OCI-LY3 (cell line): ENCODE measurements around the gene CHCHD5.
A peak's percentile ranks its signal among the peaks of the same experiment; 100 is the strongest.

ENCODE experiments used
- H2AFZ ChIP-seq: fragments of 200-600, 300-600 bp; shearing (Covaris generic); 2 replicates; pipeline ENCODE4 v1.6.0; 2014; ENCODE audit warnings: antibody characterized with exemption, low read depth, low read length
- H3K27ac ChIP-seq: fragments of 200-600, 300-600 bp; sonication (generic); 2 replicates; pipeline ENCODE4 v1.5.1; 2014; ENCODE audit warnings: mild to moderate bottlenecking, low read length, moderate library complexity, mixed read lengths
- H3K27me3 ChIP-seq: fragments of 200-600, 300-600 bp; sonication (generic); 2 replicates; pipeline ENCODE4 v1.6.1; 2014; ENCODE audit warnings: low read depth, low read length, mixed read lengths
- H3K36me3 ChIP-seq: fragments of 200-600, 300-600 bp; sonication (generic); replicated peaks from 2 replicates; pipeline ENCODE3; 2014; ENCODE audit warnings: low read depth, low read length, mixed read lengths
- H3K4me1 ChIP-seq: fragments of 300-600, 200-600 bp; sonication (generic); 2 replicates; pipeline ENCODE4 v1.6.1; 2014; ENCODE audit warnings: low read length, mixed read lengths
- H3K4me2 ChIP-seq: fragments of 200-600, 300-600 bp; sonication (generic); 2 replicates; pipeline ENCODE4 v1.6.1; 2014; ENCODE audit warnings: low read length, mixed read lengths
- H3K4me3 ChIP-seq: fragments of 300-600, 200-600 bp; sonication (generic); 2 replicates; pipeline ENCODE4 v1.5.1; 2014; ENCODE audit warnings: antibody characterized with exemption, mild to moderate bottlenecking, low read length, moderate library complexity
- H3K79me2 ChIP-seq: fragments of 300-600, 200-600 bp; shearing (Covaris generic); 2 replicates; pipeline ENCODE4 v1.6.1; 2014; ENCODE audit warnings: mild to moderate bottlenecking, low read length, mixed read lengths
- H3K9ac ChIP-seq: fragments of 300-600, 200-600 bp; shearing (Covaris generic); 2 replicates; pipeline ENCODE4 v1.6.0; 2014; ENCODE audit warnings: mild to moderate bottlenecking, low read length, moderate library complexity
- H3K9me3 ChIP-seq: fragments of 200-600, 300-600 bp; shearing (Covaris generic); 2 replicates; pipeline ENCODE4 v1.6.1; 2014; ENCODE audit warnings: low read length, mixed read lengths; ENCODE audit not compliant: insufficient read depth
- H4K20me1 ChIP-seq: fragments of 200-600, 300-600 bp; sonication (generic); 2 replicates; pipeline ENCODE4 v1.6.1; 2016; ENCODE audit warnings: low read length, mixed read lengths; ENCODE audit not compliant: insufficient read depth
- CTCF ChIP-seq: fragments of 200-600, 300-600 bp; sonication (generic); IDR thresholded peaks from 2 replicates; pipeline ENCODE4 v1.5.1; 2014; ENCODE audit warnings: antibody characterized with exemption, low read length, low read depth
- EZH2phosphoT487 ChIP-seq: fragments of 200-600 bp; shearing (Covaris generic); IDR thresholded peaks from 2 replicates; pipeline ENCODE4 v1.6.1; 2018; ENCODE audit warnings: antibody characterized with exemption, mixed run types, low read depth

CHCHD5 gene

GRCh38 chr2:112625474-112626114 lies 41.2 kb downstream of the CHCHD5 start:
- Histone ChIP-seq H3K4me1 (peaks cover 21% of the 10 kb centered on the region), H3K9ac (0 out of 2 replicates have a peak overlapping the region, but pooled peaks have one; percentile 43), H3K27me3 (peaks cover 16% of the 10 kb centered on the region), H3K79me2 (no peaks in the 10 kb centered on the region), H3K4me2 (peak overlapping the region; percentile 90; the same call in 1 of the 2 replicates), H2AFZ (peak overlapping the region; percentile 2; the same call in 1 of the 2 replicates), H3K9me3 (no peaks in the 10 kb centered on the region), H3K36me3 (no peaks in the 10 kb centered on the region), H3K27ac (no peak overlapping the region), H4K20me1 (no peaks in the 10 kb centered on the region), H3K4me3 (no peak overlapping the region)
- no peak for TF ChIP-seq CTCF
- TF ChIP-seq EZH2phosphoT487 = no peak

- no peaks in the 10 kb centered on the region for H3K9me3 ChIP-seq
- H3K27me3 ChIP-seq = peaks cover 23% of the 10 kb centered on the region
- peak; percentile 98 for TF ChIP-seq CTCF
- no peak for TF ChIP-seq EZH2phosphoT487
- no peaks in the 10 kb centered on the region for H4K20me1 ChIP-seq
- H2AFZ ChIP-seq = peak overlapping the region; percentile 55
- H3K79me2 ChIP-seq = no peaks in the 10 kb centered on the region
- peaks cover 32% of the 10 kb centered on the region for H3K4me1 ChIP-seq
- peak overlapping the region; percentile 71 for H3K4me3 ChIP-seq
- peak overlapping the region; percentile 43 for H3K9ac ChIP-seq
- H3K4me2 ChIP-seq = peak overlapping the region; percentile 90
- no peaks in the 10 kb centered on the region for H3K36me3 ChIP-seq
- no peak overlapping the region for H3K27ac ChIP-seq
These were observed 42.2 kb downstream of the CHCHD5 start for GRCh38 chr2:112626604-112627059.

GRCh38 chr2:112627060-112628040 lies 42.9 kb downstream of the CHCHD5 start:
- Histone ChIP-seq H2AFZ (peak overlapping the region; percentile 55), H3K27ac (no peak overlapping the region), H3K27me3 (peaks cover 27% of the 10 kb centered on the region), H3K36me3 (no peaks in the 10 kb centered on the region), H3K4me3 (peak overlapping the region; percentile 71; the same call in 1 of the 2 replicates), H3K79me2 (no peaks in the 10 kb centered on the region), H4K20me1 (no peaks in the 10 kb centered on the region), H3K9me3 (no peaks in the 10 kb centered on the region), H3K4me1 (peaks cover 34% of the 10 kb centered on the region), H3K4me2 (peak overlapping the region; percentile 90), H3K9ac (0 out of 2 replicates have a peak overlapping the region, but pooled peaks have one; percentile 16)
- TF ChIP-seq CTCF (no peak), EZH2phosphoT487 (no peak)

GRCh38 chr2:112629224-112629623 lies 44.8 kb downstream of the CHCHD5 start:
- Histone ChIP-seq H3K79me2 (no peaks in the 10 kb centered on the region), H3K4me3 (no peak overlapping the region), H3K27me3 (peaks cover 38% of the 10 kb centered on the region), H3K9me3 (no peaks in the 10 kb centered on the region), H4K20me1 (no peaks in the 10 kb centered on the region), H3K27ac (no peak overlapping the region), H3K4me1 (peaks cover 34% of the 10 kb centered on the region), H3K4me2 (no peak overlapping the region), H3K9ac (no peak overlapping the region), H3K36me3 (no peaks in the 10 kb centered on the region), H2AFZ (no peak overlapping the region)
- TF ChIP-seq EZH2phosphoT487 = no peak
- no peak for TF ChIP-seq CTCF
